Thyroid gland (tissue), 4 donors: Measurements from ENCODE around the gene COPE. TPM values are rescaled to one million over a fixed set of nuclear protein-coding genes. Genes with fewer than 3 reads are reported as not detected.

Source experiments
- DNase-seq, 2 donors: peaks; one replicate each; pipeline ENCODE4 v3.0.0-alpha.2; 2019
- H3K27ac ChIP-seq, 3 donors: fragments of 200-600 bp; sonication (generic); 1 replicate in 2 of 3; 2 replicates in 1 of 3; pipeline ENCODE4 v1.5.1; 2016 to 2019; ENCODE audit warnings: mild to moderate bottlenecking in 1 of 3, moderate library complexity in 1 of 3
- H3K27me3 ChIP-seq: fragments of 200-600 bp; sonication (generic); one replicate; pipeline ENCODE4 v1.5.1; 2019
- H3K36me3 ChIP-seq, 2 donors: fragments of 200-600 bp; sonication (generic); one replicate each; pipeline ENCODE4 v1.5.1; 2016 to 2019
- H3K4me1 ChIP-seq, 2 donors: fragments of 200-600 bp; sonication (generic); one replicate each; pipeline ENCODE4 v1.5.1; 2017 to 2019
- H3K4me3 ChIP-seq, 3 donors: fragments of 200-600 bp; sonication (generic); replicated peaks in 1 of 3; 1 replicate in 2 of 3; 2 replicates in 1 of 3; pipeline ENCODE4 v1.5.1; 2016; ENCODE audit warnings: mild to moderate bottlenecking in 1 of 3
- H3K9me3 ChIP-seq: fragments of 200-600 bp; sonication (generic); one replicate; pipeline ENCODE4 v1.5.1; 2017
- CTCF ChIP-seq, 6 experiments: fragments of 200-600 bp in 3 of 6; fragments of 450-650 bp in 3 of 6; sonication (generic) in 3 of 6; IDR thresholded peaks; one replicate each; pipeline ENCODE4 v1.5.1; 2016 to 2019; ENCODE audit warnings: antibody characterized with exemption in 6 of 6, mild to moderate bottlenecking in 2 of 6, inconsistent platforms in 1 of 6, moderate library complexity in 1 of 6
- POLR2A ChIP-seq, 2 donors: fragments of 450-650 bp; IDR thresholded peaks; one replicate each; pipeline ENCODE4 v1.6.1; 2017; ENCODE audit warnings: antibody characterized with exemption in 2 of 2, mild to moderate bottlenecking in 2 of 2, moderate library complexity in 1 of 2
- WGBS, 2 donors: methylation state at CpG; one replicate each; pipeline ENCODE4 v1.1.5; 2017; 5-methylcytosine and 5-hydroxymethylcytosine counted together
- intact Hi-C: fragments of 100-400 bp; cut with DNase I; formaldehyde crosslinking; loops from one replicate; pipeline ENCODE4 v1.15.1; 2023
- total RNA-seq, 4 donors: library from RNA; depleted of rRNA; stranded (reverse); fragments of >200 nt; gene quantifications; one replicate each; pipeline ENCODE4 v1.2.3, GENCODE V29; 2016

COPE gene
- total RNA-seq, 4 donors from 2014 or later, result 192 to 405 (median 329) TPM

GRCh38 chr19:18898081-18898606, 21.0 kb downstream of the COPE start:
- TF ChIP-seq POLR2A (IDR thresholded peaks at IDR 0.05) (no peak), CTCF (IDR thresholded peaks at IDR 0.05) (no peak)
- Histone ChIP-seq H3K9me3 (no peaks in the 10 kb centered on the region), H3K27me3 (no peaks in the 10 kb centered on the region), H3K4me3 (no peak overlapping the region), H3K27ac (no peak overlapping the region), H3K36me3 (peaks cover 12 to 24% of the 10 kb centered on the region in 2 donors), H3K4me1 (peaks cover 6 to 14% of the 10 kb centered on the region in 2 donors)
- WGBS, 2 donors, result 70 to 73% methylated on average over 7 of the region's 18 CpGs
- intact Hi-C loops, result no loop called here
- no peak for DNase-seq

GRCh38 chr19:18897094-18898029, 21.8 kb downstream of the COPE start:
- H3K9me3 ChIP-seq, result no peaks in the 10 kb centered on the region
- TF ChIP-seq POLR2A (IDR thresholded peaks at IDR 0.05), result no peak
- no peak for TF ChIP-seq CTCF (IDR thresholded peaks at IDR 0.05)
- H3K36me3 ChIP-seq, result peaks cover 12 to 21% of the 10 kb centered on the region in 2 donors
- no peak overlapping the region for H3K4me3 ChIP-seq
- H3K27ac ChIP-seq, result no peak overlapping the region
- peaks cover 6 to 14% of the 10 kb centered on the region in 2 donors for H3K4me1 ChIP-seq
- intact Hi-C loops, result no loop called here
- no peaks in the 10 kb centered on the region for H3K27me3 ChIP-seq
- WGBS, 2 donors, result 94 to 99% methylated on average over 24 of the region's 25 CpGs
- DNase-seq, result no peak

- Histone ChIP-seq H3K27me3 (no peaks in the 10 kb centered on the region), H3K4me3 (no peak overlapping the region), H3K9me3 (no peaks in the 10 kb centered on the region), H3K27ac (no peak overlapping the region), H3K36me3 (peaks cover 12 to 18% of the 10 kb centered on the region in 2 donors), H3K4me1 (peaks cover 6 to 14% of the 10 kb centered on the region in 2 donors)
- intact Hi-C loops, result no loop called here
- 27 to 45% methylated on average over 7 to 9 of the region's 33 CpGs for WGBS, 2 donors
- peak in 1 of 2 donors; percentile 16 for DNase-seq
- TF ChIP-seq POLR2A (IDR thresholded peaks at IDR 0.05) (no peak), CTCF (IDR thresholded peaks at IDR 0.05) (no peak)
Observed at GRCh38 chr19:18896421-18896841, 22.8 kb downstream of the COPE start.

- intact Hi-C loops, result no loop called here
- Histone ChIP-seq H3K9me3 (no peaks in the 10 kb centered on the region), H3K27me3 (no peaks in the 10 kb centered on the region), H3K36me3 (peaks cover 12 to 14% of the 10 kb centered on the region in 2 donors), H3K27ac (no peak within 1 kb of the TSS), H3K4me1 (peaks cover 6 to 14% of the 10 kb centered on the region in 2 donors), H3K4me3 (peak within 1 kb of the TSS in 2 of 3 donors; percentile 19 to 20)
- WGBS, 2 donors, result no CpG with 5 or more reads among the region's 89 CpGs
- TF ChIP-seq POLR2A (IDR thresholded peaks at IDR 0.05) (no peak), CTCF (IDR thresholded peaks at IDR 0.05) (no peak)
- no peak for DNase-seq
Observed at GRCh38 chr19:18895824-18896341, 23.3 kb downstream of the COPE start, which contains the start of gene CERS1. Gene CERS1, minus strand, starts transcription at chr19:18896158. Its CDS starts 86 bp downstream, at chr19:18896072.
